Measurements from ENCODE around the gene ARHGEF11. TPM values are rescaled to one million over a fixed set of nuclear protein-coding genes. Genes with fewer than 3 reads are reported as not detected.
"Not testable (repeated sequence)": the region's sequence is repeated elsewhere in the genome, so short reads cannot be mapped to it uniquely, and the experiment has no call there.

ARHGEF11 gene
- total and polyA plus RNA-seq, 2 experiments from 2014 or later = 25.0 to 26.9 TPM

DNA sequence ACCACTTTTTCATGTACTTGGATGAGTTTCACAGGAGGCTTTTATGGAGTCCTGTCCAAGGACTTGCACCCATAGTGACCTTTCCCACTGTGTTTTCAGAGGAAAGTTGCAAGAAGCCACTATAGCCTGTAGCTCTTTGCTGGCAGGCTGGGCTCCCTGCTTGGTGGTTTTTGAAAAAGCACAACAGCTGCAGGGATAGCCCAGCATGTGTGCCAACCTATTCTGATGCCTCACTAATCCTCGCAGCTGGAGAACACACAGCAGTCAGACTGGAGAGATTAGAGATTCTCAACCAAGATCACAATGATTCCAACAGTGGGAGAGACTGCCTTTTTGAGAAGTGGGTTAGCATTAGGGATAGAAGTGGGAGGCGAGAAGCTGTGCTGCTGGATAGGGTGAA lies 24.1 kb upstream of the ARHGEF11 start:
- Histone ChIP-seq H3K4me1 (ENCODE audit: insufficient read depth) (no peaks in the 10 kb centered on the region), H3K9me3 (ENCODE audit: low read depth) (no peaks in the 10 kb centered on the region), H3K4me2 (no peak overlapping the region), H3K27me3 (peaks cover 4% of the 10 kb centered on the region), H4K20me1 (ENCODE audit: insufficient read depth, poor library complexity, severe bottlenecking) (no peaks in the 10 kb centered on the region), H2AFZ (no peak overlapping the region), H3K27ac (no peak overlapping the region), H3K4me3 (no peak overlapping the region), H3K79me2 (no peaks in the 10 kb centered on the region), H3K36me3 (replicated peaks; ENCODE audit: insufficient read depth, low read depth) (no peaks in the 10 kb centered on the region), H3K9me2 (replicated peaks; ENCODE audit: insufficient read depth) (no peaks in the 10 kb centered on the region)
- no peak for DNase-seq (ENCODE audit: low spot score)
- 78% methylated on average over 2 of the region's 2 CpGs for WGBS (ENCODE audit: low lambda C conversion rate, missing lambda C conversion rate)
- TF ChIP-seq EZH2 (IDR thresholded peaks at IDR 0.05; ENCODE audit: borderline replicate concordance) (no peak), EZH2phosphoT487 (IDR thresholded peaks at IDR 0.05; ENCODE audit: low read depth, severe bottlenecking, unreplicated experiment) (no peak)
- TF ChIP-seq, protein P1, sequence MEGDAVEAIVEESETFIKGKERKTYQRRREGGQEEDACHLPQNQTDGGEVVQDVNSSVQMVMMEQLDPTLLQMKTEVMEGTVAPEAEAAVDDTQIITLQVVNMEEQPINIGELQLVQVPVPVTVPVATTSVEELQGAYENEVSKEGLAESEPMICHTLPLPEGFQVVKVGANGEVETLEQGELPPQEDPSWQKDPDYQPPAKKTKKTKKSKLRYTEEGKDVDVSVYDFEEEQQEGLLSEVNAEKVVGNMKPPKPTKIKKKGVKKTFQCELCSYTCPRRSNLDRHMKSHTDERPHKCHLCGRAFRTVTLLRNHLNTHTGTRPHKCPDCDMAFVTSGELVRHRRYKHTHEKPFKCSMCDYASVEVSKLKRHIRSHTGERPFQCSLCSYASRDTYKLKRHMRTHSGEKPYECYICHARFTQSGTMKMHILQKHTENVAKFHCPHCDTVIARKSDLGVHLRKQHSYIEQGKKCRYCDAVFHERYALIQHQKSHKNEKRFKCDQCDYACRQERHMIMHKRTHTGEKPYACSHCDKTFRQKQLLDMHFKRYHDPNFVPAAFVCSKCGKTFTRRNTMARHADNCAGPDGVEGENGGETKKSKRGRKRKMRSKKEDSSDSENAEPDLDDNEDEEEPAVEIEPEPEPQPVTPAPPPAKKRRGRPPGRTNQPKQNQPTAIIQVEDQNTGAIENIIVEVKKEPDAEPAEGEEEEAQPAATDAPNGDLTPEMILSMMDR (IDR thresholded peaks at IDR 0.05; ENCODE audit: poor library complexity) = no peak

DNA sequence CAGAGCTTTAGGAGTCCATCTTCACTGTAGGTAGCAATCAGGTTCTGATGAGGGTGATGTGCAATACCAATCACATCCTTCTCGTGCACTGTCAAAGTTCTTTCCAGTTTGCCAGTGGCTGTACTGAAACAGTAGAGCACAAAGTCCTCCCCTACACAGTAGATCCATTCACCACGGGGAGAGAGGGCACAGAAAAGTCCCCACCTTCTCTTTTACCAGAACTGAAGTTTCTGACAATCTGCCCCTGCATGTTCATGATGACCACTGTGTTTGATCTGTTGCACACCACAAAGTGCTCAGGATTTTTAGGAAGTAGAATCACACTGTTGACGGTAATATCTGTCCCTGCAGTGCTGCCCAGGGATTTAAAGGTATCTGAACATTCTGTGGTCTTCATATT lies 13.7 kb upstream of the ARHGEF11 start:
- not testable (repeated sequence) for H2AFZ ChIP-seq; H3K36me3 ChIP-seq (replicated peaks; ENCODE audit: insufficient read depth, low read depth); DNase-seq (ENCODE audit: low spot score); H3K79me2 ChIP-seq; H4K20me1 ChIP-seq (ENCODE audit: insufficient read depth, poor library complexity, severe bottlenecking); H3K9me3 ChIP-seq (ENCODE audit: low read depth); H3K4me1 ChIP-seq (ENCODE audit: insufficient read depth); H3K27me3 ChIP-seq; H3K4me3 ChIP-seq; H3K27ac ChIP-seq; H3K4me2 ChIP-seq; H3K9me2 ChIP-seq (replicated peaks; ENCODE audit: insufficient read depth)
- WGBS (ENCODE audit: low lambda C conversion rate, missing lambda C conversion rate) = 71% methylated on average over 3 of the region's 3 CpGs

DNA sequence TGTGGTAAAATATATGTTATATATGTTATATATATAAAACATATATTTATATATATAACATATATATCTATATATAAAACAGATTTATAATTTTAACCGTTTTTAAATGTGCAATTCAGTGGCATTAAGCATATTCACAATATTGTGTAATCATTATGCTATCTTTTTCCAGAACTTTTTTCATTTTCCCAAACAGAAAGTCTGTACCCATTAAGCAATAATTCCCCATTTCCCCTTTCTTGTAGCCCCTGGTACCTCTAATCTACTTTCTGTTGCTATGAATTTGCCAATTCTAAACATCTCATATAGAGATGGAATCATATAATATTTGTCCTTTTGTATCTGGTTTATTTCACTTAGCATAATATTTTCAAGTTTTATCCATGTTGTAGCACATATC lies 10.7 kb upstream of the ARHGEF11 start:
- Histone ChIP-seq H3K9me2 (replicated peaks; ENCODE audit: insufficient read depth) (no peaks in the 10 kb centered on the region), H2AFZ (no peak overlapping the region), H3K4me2 (no peak overlapping the region), H3K4me1 (ENCODE audit: insufficient read depth) (no peaks in the 10 kb centered on the region), H3K9me3 (ENCODE audit: low read depth) (no peaks in the 10 kb centered on the region), H3K79me2 (no peaks in the 10 kb centered on the region), H4K20me1 (ENCODE audit: insufficient read depth, poor library complexity, severe bottlenecking) (no peaks in the 10 kb centered on the region), H3K36me3 (replicated peaks; ENCODE audit: insufficient read depth, low read depth) (no peaks in the 10 kb centered on the region), H3K27me3 (no peaks in the 10 kb centered on the region), H3K4me3 (no peak overlapping the region), H3K27ac (no peak overlapping the region)
- WGBS (ENCODE audit: low lambda C conversion rate, missing lambda C conversion rate) = 71% methylated on average over 1 of the region's 1 CpG
- DNase-seq (ENCODE audit: low spot score) = no peak
- TF ChIP-seq EZH2 (IDR thresholded peaks at IDR 0.05; ENCODE audit: borderline replicate concordance) (no peak), EZH2phosphoT487 (IDR thresholded peaks at IDR 0.05; ENCODE audit: low read depth, severe bottlenecking, unreplicated experiment) (no peak)
- TF ChIP-seq, protein P1 (IDR thresholded peaks at IDR 0.05; ENCODE audit: poor library complexity) = no peak

DNA sequence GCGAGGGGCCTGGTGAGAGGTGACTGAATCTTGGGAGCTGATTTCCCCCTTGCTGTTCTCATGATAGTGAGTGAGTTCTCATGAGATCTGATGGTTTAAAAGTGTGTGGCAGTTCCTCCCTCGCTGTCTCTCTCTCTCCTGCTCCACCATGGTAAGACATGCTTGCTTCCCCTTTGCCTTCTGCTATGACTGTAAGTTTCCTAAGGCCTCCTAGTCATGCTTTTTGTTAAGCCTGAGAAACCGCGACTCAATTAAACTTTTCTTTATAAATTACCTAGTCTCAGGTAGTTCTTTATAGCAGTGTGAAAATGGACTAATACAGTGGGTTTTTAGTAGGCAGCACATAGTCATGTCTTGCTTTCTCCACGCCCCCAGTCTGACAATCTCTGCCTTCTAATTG lies 10.2 kb upstream of the ARHGEF11 start:
- not testable (repeated sequence) for H3K9me3 ChIP-seq (ENCODE audit: low read depth); H3K79me2 ChIP-seq; H3K4me1 ChIP-seq (ENCODE audit: insufficient read depth); H3K36me3 ChIP-seq (replicated peaks; ENCODE audit: insufficient read depth, low read depth); H2AFZ ChIP-seq; H4K20me1 ChIP-seq (ENCODE audit: insufficient read depth, poor library complexity, severe bottlenecking); H3K4me3 ChIP-seq; H3K9me2 ChIP-seq (replicated peaks; ENCODE audit: insufficient read depth); H3K27me3 ChIP-seq; H3K27ac ChIP-seq; DNase-seq (ENCODE audit: low spot score); H3K4me2 ChIP-seq
- 96% methylated on average over 5 of the region's 5 CpGs for WGBS (ENCODE audit: low lambda C conversion rate, missing lambda C conversion rate)

DNA sequence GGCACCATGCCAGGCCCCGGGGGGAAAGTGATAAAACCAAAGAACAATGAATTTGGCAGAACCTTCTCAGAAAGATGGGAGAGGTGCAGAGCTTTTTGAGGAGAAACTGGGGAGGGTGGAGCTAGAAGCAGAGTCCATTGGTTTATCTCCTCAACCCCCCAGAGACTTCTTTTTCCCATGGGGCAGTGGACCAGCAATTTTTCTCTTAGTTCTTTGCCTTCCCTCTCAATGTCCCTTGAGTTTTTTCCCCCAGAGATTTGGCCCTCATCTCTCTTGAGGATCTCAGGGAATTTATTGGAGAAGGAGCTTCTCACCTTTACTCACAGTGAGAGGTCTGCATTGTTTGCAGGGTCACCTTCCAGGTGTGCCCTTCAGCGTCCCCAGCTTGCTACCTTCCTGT lies 5.3 kb upstream of the ARHGEF11 start:
- DNase-seq (ENCODE audit: low spot score) = no peak
- H4K20me1 ChIP-seq (ENCODE audit: insufficient read depth, poor library complexity, severe bottlenecking) = no peaks in the 10 kb centered on the region
- no peaks in the 10 kb centered on the region for H3K27me3 ChIP-seq
- H3K36me3 ChIP-seq (replicated peaks; ENCODE audit: insufficient read depth, low read depth) = no peaks in the 10 kb centered on the region
- no peaks in the 10 kb centered on the region for H3K79me2 ChIP-seq
- H3K4me3 ChIP-seq = no peak overlapping the region
- H3K9me2 ChIP-seq (replicated peaks; ENCODE audit: insufficient read depth) = no peaks in the 10 kb centered on the region
- TF ChIP-seq EZH2phosphoT487 (IDR thresholded peaks at IDR 0.05; ENCODE audit: low read depth, severe bottlenecking, unreplicated experiment) (no peak), EZH2 (IDR thresholded peaks at IDR 0.05; ENCODE audit: borderline replicate concordance) (no peak)
- TF ChIP-seq, protein P1 (IDR thresholded peaks at IDR 0.05; ENCODE audit: poor library complexity) = no peak
- 53% methylated on average over 2 of the region's 2 CpGs for WGBS (ENCODE audit: low lambda C conversion rate, missing lambda C conversion rate)
- no peak overlapping the region for H2AFZ ChIP-seq
- no peaks in the 10 kb centered on the region for H3K9me3 ChIP-seq (ENCODE audit: low read depth)
- H3K4me2 ChIP-seq = no peak overlapping the region
- H3K4me1 ChIP-seq (ENCODE audit: insufficient read depth) = no peaks in the 10 kb centered on the region
- no peak overlapping the region for H3K27ac ChIP-seq

All from hepatocyte (in vitro differentiated cells).